ENCODE measurements around the gene TMEM190.
"Not testable (repeated sequence)": the region's sequence is repeated elsewhere in the genome, so short reads cannot be mapped to it uniquely, and the experiment has no call there.

Gene TMEM190

DNA sequence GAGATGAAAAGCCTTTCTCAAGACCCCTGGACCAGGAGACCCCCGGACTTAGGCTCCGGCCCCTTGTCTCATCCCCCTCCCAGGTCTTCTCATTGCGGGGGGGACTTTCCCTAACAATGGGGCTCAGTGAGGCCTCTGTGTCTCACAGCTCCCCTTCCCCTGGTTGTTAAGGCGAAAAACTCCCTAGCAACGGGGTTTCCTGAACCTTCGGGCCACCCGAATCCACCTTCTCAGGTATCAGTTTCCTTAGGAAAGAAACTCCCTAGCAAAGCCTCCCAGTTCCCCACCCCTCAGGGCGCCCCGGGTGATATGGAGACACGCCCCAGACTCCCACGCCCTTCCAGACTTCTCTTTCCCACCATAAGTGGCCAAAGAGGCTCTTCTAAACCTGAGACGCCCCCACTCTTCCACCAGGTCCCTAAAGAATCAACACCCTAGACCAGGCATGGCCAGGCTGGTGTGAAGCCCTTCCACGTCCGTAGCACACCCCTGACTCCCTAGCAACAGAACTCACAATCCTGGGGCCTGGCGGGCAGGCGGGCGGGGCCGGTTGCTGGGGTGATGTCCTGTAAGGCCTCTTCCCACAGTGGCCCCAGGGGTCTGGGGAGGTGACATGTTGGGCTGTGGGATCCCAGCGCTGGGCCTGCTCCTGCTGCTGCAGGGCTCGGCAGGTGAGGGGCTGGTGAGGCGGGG, at the start of gene TMEM190:
TMEM190 (plus strand) TSS at position 586 of the 693 bp plus-strand sequence; CDS start at position 614, 28 bp downstream.
- DNase-seq (ENCODE audit: low read depth): no peak
- TF ChIP-seq, protein P1, sequence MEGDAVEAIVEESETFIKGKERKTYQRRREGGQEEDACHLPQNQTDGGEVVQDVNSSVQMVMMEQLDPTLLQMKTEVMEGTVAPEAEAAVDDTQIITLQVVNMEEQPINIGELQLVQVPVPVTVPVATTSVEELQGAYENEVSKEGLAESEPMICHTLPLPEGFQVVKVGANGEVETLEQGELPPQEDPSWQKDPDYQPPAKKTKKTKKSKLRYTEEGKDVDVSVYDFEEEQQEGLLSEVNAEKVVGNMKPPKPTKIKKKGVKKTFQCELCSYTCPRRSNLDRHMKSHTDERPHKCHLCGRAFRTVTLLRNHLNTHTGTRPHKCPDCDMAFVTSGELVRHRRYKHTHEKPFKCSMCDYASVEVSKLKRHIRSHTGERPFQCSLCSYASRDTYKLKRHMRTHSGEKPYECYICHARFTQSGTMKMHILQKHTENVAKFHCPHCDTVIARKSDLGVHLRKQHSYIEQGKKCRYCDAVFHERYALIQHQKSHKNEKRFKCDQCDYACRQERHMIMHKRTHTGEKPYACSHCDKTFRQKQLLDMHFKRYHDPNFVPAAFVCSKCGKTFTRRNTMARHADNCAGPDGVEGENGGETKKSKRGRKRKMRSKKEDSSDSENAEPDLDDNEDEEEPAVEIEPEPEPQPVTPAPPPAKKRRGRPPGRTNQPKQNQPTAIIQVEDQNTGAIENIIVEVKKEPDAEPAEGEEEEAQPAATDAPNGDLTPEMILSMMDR (IDR thresholded peaks at IDR 0.05; ENCODE audit: insufficient read depth, low read depth, low read length, missing control alignments): no peak
- no peak within 1 kb of the TSS for H3K4me3 ChIP-seq (ENCODE audit: low read length)

DNA sequence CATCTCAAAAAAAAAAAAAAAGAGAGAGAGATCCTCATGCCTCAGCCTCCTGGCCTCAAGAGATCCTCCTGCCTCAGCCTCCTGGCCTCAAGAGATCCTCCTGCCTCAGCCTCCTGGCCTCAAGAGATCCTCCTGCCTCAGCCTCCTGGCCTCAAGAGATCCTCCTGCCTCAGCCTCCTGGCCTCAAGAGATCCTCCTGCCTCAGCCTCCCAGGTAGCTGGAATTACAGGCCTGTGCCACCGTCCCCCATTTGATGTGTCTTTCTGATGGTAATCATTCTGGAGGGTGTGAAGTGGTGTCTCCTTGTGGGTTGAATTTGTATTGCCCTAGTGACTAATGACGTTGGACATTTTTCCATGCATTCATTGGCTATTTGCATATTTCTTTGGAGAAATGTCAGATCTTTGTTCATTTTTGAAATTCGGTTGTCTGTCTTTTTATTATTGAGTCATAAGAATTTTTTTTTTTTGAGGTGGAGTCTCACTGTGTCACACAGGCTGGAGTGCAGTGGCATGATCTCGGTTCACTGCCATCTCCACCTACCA, 47.8 kb upstream of the TMEM190 start:
- peak; percentile 50 for DNase-seq (ENCODE audit: low read depth)

GRCh38 chr19:55329791-55330190, 46.8 kb upstream of the TMEM190 start:
- peak; percentile 48 for DNase-seq (ENCODE audit: low read depth)
- H3K4me3 ChIP-seq (ENCODE audit: low read length): not testable (repeated sequence)

More for the DNA sequence above, 47.8 kb upstream of the TMEM190 start:
- H3K4me3 ChIP-seq (ENCODE audit: low read length): not testable (repeated sequence)

- TF ChIP-seq, protein P1 (IDR thresholded peaks at IDR 0.05; ENCODE audit: insufficient read depth, low read depth, low read length, missing control alignments): no peak
- DNase-seq (ENCODE audit: low read depth): no peak
- no peak overlapping the region for H3K4me3 ChIP-seq (ENCODE audit: low read length)
Measured at GRCh38 chr19:55333870-55334269, 42.8 kb upstream of the TMEM190 start.

- DNase-seq (ENCODE audit: low read depth): peak; percentile 98
- H3K4me3 ChIP-seq (ENCODE audit: low read length): no peak overlapping the region
- TF ChIP-seq, protein P1 (IDR thresholded peaks at IDR 0.05; ENCODE audit: insufficient read depth, low read depth, low read length, missing control alignments): no peak
Measured at GRCh38 chr19:55336101-55336500, 40.5 kb upstream of the TMEM190 start.

DNA sequence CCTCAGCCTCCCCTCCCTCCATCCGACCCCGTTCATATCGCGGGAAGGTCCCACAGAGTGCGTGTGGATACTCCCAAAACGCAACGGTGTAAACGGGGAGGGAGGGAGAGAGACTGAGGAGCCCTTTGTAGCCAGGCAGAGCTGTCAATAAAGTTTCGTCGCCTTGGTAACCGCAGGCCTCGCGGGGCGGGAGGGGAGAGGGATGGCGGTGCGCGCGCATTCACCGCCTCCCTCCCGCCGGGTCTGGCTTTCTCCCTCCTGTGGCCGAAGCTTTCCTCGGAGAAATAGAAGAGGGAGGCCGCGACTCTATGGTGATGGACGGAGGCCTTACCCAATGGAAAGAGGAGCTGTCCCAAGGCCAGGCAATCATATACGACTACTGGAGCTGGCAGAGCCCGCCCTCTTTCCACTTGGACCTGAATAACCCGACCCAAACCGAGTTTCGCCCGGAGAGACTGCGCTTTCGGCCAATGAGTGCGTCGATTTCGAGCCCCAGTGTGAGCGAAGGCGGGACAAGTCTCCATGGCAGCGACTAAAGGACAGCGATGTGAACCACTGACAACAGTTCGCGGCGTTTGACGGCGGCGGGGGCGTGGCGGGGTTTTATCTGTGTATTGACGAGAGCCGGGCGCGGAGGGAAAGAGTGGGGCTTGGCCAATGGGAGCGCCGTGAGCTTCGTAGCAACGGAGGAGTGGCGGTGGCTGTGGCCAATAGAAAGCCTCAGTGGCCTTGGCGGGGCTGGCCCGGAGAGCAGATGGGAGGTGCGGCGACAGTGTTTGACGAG, 37.3 kb upstream of the TMEM190 start, which contains the start of gene KMT5C:
KMT5C (plus strand) TSS at position 772 of the 784 bp plus-strand sequence. CDS start 2,061 bp downstream, outside the sequence.
- TF ChIP-seq, protein P1 (IDR thresholded peaks at IDR 0.05; ENCODE audit: insufficient read depth, low read depth, low read length, missing control alignments): peak; percentile 46
- peak within 1 kb of the TSS; percentile 94 for H3K4me3 ChIP-seq (ENCODE audit: low read length)
- peak; percentile 100 for DNase-seq (ENCODE audit: low read depth)

- H3K4me3 ChIP-seq (ENCODE audit: low read length): peak overlapping the region; percentile 94
- DNase-seq (ENCODE audit: low read depth): no peak
- TF ChIP-seq, protein P1 (IDR thresholded peaks at IDR 0.05; ENCODE audit: insufficient read depth, low read depth, low read length, missing control alignments): no peak
Measured at GRCh38 chr19:55339889-55340783, 36.5 kb upstream of the TMEM190 start.

All from epithelial cell of esophagus (primary cell).